ENCODE results near the gene CNOT2.

- TF ChIP-seq MAX (IDR thresholded peaks at IDR 0.05; ENCODE audit: low read depth, low read length) (no peak), CTCF (IDR thresholded peaks at IDR 0.05; ENCODE audit: low read depth, low read length) (no peak), POLR2A (IDR thresholded peaks at IDR 0.05; ENCODE audit: extremely low read depth, insufficient read length) (no peak), MYC (IDR thresholded peaks at IDR 0.05; ENCODE audit: low read depth, low read length) (no peak)
Measured at GRCh38 chr12:70244409-70244808, 1.2 kb downstream of the CNOT2 start.
